HG02885 (cell line): ENCODE measurements around the gene KCNS3.
"Not testable (repeated sequence)": the region's sequence is repeated elsewhere in the genome, so short reads cannot be mapped to it uniquely, and the experiment has no call there.

ENCODE experiments used
- ATAC-seq: cut with Tn5 transposase; IDR thresholded peaks from one replicate; pipeline ENCODE4 v1.9.1; 2021; ENCODE audit warnings: mild to moderate bottlenecking; ENCODE audit not compliant: unreplicated experiment, poor library complexity

The KCNS3 gene

DNA sequence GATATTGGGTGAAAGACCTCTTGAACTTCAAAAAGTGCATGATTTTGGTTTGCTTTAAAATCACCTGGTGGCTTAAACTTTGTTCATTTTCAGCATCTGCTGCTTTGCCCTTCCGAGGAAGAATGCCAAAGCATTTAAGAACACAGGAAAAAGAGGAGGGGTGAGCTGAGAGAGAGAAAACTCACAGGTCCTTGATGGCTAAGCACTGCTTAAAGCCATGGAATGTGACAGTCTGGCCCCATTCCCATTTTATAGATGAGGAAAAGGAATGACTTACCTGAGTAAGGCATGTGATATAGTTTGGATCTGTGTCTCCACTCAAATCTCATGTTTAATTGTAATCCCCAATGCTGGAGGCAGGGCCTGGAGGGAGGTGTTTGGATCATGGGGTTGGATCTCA is 58.1 kb downstream of the KCNS3 start:
- no peak for ATAC-seq

DNA sequence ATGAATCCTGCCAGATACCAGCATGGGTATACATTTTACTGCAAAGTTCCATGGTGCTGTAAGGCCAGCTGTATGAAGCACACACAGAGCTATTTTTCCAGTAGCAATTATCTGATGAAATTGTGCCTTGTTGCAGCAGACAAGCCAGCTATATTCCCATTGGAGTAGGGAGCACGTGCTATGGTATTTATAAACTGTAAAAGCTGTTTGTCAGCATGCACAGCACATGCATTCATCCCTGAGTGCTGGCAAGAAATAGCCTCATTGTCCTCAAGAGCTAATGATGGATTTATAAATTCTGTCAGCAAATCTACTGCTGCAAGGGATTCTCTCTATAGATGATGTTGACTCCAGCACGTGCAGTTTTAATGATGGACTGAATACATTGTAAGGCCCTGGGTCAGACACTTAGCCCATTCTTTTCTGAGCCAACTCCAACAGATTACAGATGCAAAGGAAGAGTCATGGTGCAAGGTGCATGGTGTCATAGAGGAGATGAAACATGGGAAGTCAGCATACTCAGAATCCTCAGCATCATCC is 61.7 kb downstream of the KCNS3 start:
- ATAC-seq = no peak

DNA sequence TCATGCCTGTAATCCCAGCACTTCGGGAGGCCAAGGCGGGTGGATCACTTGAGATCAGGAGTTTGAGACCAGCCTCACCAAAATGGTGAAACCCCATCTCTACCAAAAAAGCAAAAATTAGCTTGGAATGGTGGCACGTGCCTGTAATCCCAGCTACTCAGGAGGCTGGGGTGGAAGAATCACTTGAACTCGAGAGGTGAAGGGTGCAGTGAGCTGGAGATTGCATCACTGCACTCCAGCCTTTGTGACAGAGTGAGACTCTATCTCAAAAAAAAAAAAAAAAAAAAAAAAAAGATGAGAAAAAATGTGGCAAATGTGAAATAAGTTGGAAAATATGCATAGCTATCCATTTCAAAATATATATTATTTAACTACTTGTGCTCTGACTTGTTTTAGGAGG is 65.0 kb downstream of the KCNS3 start:
- no peak for ATAC-seq

DNA sequence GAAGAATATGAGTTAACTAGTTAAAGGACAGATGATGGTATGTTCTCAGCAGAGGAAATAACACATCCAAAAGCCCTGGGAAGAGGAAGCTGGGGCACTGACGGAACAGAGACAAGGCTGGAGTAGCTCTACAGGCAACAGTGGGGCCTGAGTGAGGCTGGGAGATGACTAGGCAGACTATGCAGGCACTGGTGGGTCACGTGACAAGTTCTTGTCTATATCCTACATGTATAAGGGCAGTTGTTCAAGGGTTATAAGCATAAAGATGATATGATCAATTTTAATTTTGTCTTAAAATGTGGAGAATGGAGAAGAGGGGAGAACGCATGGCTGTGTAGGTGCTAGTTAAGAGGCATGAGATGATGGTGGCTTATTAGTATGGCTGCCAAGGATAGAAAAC is 68.6 kb downstream of the KCNS3 start:
- ATAC-seq = no peak

DNA sequence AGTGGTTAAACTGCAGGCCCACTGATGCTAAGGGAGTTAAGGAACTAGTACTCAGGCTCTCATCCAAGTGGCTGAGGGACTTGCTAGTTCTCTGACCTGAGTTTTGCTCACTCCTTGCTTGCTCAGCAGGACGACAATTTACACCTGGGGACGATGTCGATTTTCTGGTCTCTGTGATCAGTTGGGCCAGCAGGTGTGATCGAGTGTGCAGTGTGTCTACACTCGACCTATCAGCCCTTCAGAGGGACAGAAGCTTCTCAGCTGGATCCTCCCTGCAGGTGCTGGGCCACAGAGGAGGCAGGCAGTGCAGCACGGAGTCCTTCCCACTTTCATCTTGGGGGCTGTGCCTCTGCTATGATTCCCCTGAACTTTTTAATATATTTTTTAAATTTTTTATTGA is 71.5 kb downstream of the KCNS3 start:
- no peak for ATAC-seq

DNA sequence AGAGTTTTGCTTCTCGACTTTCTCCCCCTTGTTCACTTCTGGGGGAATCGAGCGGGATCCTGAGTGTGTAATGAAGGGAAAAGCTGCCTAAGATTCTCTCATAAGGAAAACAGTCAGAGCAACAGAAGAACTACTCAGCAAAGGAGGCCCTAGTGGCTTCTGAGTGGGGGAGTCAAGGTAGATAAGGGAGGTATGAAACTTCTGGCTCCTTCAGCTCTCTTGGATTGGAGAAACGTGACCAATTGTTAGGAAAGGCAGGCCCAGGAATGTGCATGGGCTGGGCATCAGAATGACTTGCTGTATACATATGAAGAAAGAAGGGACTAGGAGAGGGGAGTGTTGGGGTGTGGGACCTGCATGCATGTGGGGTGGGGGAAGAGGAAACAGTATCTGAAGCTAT is 73.1 kb downstream of the KCNS3 start:
- ATAC-seq = no peak

DNA sequence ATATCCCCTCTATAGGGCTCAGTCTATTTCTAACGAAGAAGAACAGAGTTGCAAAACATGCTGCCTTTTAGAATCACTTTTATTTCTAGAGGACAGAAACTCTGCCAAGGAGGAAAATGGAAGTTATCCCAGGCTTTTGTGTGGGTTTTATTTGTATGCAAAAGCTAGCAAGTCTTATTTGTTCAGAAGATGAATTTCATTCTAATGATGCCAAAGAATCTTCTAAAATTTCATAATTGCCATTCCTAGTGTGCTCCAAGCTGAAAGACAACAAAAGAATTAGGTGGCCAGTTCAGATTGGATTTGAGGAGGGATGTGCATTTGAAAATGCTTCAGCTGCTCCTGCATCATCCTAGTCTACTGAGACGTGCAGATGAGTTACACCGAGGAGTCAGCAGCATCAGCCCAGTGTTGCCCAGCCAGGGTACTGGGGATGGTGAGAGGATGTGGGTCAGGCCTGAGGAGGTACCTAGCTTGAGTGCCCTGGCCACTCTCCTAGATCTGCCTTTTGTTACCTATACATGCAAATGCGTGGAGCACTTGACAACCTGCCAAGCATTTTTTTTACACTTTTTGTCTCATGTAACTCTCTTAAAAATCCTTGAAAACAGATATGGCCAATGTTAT is 80.1 kb downstream of the KCNS3 start:
- ATAC-seq = no peak

DNA sequence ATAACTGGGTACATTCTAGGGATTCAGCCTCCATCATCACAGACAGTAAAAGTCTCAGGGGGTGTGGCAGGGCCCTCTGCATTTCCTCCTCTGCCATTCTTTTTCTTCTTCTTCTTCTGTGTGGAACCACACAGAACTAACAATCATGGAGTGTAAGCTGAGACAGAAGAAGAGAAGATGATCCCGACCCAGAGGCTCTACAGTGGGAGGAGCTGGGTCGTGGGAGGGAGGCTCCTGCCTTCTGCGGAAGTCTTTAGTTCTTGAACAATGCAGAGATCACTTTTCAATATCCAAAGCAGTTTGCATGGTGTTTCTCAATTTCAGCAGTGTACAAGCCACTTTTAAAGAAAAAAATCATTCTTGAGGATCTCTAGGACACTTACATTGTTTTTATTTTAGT is 80.9 kb downstream of the KCNS3 start:
- ATAC-seq = no peak

DNA sequence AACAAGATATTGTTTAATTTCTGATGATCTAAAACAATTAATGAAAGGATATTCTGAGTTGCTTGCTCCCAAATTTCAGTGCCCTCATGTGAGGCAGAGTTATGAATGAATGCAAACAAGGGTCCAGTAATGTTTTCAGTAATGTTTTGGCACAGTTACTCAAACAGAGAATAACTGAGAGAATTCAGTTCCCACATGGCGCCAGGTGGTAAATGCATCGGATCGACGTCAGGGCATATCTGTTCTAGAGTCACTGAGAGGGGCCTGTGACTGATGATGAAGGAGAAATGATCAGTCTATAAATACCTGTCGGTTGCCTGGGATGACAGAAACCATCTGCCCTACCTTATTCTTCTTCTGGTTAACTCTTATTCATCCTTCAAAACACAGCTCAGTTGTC is 81.4 kb downstream of the KCNS3 start:
- peak; percentile 56 for ATAC-seq

DNA sequence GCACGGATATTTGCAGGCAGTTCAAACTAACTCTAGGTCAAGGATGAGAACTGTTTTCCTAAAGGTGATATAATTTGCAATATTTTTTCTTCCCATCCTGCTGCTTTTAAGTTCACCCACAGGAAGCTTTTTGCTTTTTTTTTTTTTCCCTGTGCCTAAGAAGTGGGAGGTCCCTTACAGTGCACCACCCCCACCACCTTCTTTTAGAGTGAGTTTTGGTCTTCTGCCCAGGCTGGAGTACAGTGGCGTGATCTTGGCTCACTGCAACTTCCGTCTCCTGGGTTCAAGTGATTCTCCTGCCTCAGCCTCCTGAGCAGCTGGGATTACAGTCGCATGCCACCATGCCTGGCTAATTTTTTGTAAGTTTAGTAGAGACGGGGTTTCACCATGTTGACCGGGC is 82.5 kb downstream of the KCNS3 start:
- ATAC-seq = no peak

DNA sequence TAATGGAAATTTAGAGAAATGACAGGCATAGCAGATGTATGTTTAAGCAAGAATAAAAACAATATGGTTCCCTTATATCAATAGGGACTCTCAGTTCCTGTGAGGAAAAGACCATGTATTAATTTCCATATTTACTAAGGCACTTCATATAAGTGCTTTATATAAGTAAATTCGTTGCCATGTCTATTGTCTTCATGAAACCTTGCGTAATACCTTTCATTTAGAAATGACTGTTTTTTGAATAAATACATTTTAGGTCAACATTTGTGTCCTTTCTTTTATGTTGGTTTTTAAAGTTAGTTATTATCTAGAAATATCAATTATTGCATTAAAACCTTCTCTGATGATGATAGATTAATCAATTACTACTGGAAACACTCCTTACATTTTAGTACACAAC is 83.3 kb downstream of the KCNS3 start:
- no peak for ATAC-seq

DNA sequence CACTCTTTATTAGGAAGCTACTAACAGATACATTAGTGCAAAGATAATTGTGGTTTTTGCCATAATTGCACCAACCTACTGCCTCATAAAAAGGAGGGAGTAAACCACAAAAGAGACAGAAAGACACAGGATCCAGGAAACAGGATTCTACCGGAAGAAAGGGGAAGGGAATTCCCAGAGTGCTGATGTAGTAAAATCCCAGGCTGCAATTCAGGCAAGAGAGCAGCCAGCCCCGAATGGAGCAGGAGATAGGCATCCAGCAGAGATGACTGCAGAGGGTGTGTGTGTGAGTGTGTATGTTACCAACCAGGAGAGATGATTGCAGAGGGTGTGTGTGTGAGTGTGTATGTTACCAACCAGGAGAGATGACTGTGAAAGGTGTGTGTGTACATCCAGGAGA is 84.4 kb downstream of the KCNS3 start:
- no peak for ATAC-seq

DNA sequence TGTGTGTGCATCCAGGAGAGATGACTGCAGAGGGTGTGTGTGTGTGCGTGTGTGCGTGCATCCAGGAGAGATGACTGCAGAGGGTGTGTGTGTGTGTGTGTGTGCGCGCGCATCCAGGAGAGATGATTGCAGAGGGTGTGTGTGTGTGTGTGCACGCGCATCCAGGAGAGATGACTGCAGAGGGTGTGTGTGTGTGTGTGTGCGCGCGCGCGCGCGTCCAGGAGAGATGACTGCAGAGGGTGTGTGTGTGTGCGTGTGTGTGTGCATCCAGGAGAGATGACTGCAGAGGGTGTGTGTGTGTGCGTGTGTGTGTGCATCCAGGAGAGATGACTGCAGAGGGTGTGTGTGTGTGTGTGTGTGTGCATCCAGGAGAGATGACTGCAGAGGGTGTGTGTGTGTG is 85.1 kb downstream of the KCNS3 start:
- not testable (repeated sequence) for ATAC-seq

DNA sequence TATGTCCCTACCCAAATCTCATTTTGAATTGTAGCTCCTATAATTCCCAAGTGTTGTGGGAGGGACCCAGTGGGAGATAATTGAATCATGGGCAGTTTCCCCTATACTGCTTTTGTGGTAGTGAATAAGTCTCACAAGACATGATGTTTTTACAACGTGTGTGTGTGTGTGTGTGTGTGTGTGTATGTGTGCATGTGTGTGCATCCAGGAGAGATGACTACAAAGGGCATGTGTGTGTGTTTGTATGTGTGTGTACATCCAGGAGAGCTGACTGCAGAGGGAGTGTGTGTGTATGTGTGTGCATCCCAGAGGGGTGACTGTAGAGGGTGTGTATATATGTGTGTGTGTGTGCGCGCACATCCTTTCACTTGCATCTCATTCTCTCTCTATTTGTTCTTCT is 86.7 kb downstream of the KCNS3 start:
- no peak for ATAC-seq

DNA sequence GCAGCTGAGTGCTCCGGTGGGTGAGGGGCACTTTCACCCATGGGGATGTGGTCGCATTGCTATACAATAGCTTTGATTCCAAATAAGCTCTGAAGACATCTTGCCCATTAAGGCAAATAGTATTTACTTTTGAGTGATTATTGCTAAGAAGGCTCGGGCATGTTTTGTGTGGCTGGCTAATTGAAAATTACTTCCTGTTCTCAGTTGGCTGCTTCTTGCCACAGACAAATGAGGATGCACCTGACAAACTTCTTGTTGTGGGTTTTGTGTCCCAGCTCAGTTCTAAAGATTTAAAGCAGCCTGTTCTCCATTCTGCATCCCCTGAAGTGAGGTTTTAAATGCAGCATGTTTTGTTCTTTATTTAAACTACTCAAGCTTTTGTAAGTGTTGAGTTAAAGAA is 88.3 kb downstream of the KCNS3 start:
- ATAC-seq = no peak

DNA sequence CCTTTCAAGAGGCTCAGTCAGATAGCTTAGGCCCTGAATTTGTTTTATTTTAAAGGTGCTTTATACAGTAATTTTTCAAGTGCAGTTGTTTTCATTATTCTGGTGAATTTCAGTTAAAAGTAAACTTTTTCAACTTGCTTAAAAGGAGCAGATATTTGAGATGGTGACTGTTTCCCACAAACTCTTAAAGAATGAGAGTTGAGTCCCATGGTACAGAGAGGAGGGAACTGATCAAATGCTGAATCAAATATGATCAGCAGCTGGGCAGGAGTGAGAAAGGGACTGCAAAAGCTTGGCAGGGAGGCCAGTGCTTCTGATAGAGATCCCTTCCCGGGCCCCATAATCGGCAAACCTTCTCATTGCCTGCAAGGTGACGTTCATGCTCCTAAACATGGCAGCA is 91.2 kb downstream of the KCNS3 start:
- ATAC-seq = no peak

DNA sequence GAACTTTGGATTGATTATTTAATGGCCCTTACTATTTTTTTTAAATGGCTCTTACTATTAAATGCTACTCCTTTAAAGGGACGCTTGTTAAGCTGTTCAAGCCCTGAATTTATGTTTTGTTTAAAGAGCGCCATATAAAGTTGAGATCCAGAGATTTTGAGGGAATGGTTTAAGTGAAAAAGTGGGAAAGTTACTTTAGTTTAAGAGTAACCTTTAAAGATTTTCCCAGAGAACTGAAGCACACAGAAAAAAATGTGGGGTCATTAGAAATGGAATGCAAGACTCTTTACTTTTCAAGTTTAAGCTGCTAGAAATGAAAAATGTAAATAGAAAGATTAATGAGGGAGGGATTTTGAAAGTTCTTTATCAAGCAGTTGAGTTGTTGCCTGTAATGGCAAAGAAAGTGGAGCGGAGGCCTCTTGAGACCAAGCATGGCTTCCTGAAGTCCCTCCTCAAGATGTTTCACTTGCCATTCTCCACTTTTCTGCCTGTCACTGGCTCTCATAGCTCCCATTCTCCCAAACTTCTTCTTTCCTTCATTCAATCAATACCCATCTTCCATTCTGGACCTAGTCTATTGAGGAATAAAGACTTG is 93.2 kb downstream of the KCNS3 start:
- ATAC-seq = no peak

DNA sequence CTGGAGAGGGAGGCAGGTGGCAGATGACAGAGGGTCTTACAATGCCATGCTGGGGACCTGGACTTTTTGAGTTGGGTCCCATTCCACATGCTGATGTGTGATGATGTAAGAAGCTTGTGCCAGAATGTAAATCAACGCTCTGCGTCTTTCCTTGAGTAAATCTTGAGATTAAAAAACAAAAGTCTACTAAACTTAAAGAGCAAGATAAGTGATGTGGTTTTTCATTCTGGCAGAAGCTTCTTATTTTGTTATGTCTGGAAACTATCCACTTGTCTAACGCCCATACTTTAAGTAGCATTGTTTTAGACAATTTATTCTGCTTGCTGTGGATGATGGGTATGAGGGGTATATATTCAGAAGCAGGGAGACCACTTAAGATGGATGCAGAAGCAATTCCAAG is 94.5 kb downstream of the KCNS3 start:
- no peak for ATAC-seq

DNA sequence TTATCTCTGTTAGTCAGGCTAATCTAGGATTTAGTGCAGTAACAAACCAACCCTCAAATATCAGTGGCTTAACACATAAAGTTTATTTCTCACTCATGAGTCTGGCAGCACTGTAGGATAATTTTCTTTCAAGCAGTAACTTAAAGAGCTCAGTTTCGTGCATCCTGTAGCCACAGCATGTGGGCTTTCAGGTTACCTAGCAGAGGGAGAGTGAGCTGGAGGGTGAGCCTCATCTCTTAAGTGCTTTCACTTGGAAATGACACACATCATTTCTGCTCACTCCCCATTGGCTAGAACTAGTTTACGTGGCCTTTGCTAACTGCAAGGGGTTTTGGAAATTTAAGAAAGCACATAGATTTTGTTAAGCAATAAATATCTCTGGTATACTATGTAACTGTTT is 96.9 kb downstream of the KCNS3 start:
- no peak for ATAC-seq

DNA sequence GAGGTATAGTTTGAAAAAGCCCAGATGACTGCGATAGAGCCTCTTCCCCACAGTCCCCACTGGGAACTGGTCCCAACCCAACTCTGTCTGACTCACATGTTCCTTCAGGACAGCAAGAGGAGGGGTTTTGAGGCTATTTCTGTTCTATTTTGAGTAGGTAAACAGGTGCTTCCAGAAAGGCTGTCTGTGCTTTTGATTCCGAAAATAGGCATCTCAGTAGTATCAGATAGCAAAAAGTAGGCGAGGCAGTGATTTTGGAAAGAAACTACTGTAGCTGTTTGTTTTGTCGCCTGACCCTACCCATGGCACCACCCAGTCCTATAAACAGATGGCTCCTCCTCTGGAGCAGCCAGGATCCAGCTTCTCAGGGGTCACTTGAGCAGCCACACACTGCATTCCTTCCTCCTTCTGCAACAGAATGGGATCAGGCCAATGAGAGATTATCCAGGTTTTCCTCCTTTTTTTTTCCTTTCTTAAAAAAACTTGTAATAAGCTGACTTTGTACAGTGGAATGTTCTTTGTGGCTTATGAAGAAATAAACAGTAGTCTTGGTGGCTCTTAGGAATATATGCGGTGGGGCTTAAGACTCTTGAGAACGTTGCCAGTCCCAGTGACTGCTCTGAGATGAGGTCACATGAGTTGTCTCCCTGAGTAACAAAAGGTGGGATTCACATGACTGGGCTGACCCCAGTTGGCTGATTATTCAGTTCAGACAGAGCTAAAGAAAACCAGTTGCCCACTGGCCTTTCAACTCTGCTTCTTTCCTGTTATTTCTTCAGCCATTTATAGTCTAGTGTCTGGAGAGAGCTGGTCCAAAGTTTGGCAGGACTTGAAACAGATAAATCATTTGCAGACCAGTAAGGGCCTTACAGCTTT is 98.6 kb downstream of the KCNS3 start:
- ATAC-seq = no peak

DNA sequence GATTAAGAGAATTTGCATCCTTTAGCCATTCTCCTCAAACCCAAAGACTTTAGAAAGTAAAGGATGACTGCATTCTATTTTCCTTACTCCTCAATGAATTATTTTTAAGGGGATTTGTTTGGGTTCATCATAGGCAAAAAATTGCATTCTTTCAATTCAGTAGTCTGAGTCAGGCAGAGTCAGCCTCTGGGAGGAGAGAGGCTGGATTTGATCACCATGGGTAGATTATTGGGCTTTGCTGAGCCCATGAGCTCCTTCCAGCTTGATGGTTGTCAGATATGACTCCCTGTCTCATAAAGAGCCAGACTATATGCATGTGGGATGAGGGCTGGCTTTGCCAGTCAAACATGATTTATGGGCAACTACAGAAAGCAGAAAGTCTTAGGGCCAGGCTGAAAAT is 101.2 kb downstream of the KCNS3 start:
- ATAC-seq = no peak
